Neural crest cell (in vitro differentiated cells): Measurements from ENCODE around the gene CSTF2T. TPM values are rescaled to one million over a fixed set of nuclear protein-coding genes. Genes with fewer than 3 reads are reported as not detected.
A peak's percentile ranks its signal among the peaks of the same experiment; 100 is the strongest.
"Not testable (repeated sequence)": the region's sequence is repeated elsewhere in the genome, so short reads cannot be mapped to it uniquely, and the experiment has no call there.

Experiments
- DNase-seq: peaks from one replicate; pipeline ENCODE4 v3.0.0; 2021; ENCODE audit warnings: low read depth, mixed read lengths, low spot score
- H3K27ac Mint-ChIP-seq: one replicate; pipeline ENCODE4 v1.8.0; 2021; ENCODE audit warnings: mild to moderate bottlenecking, mixed read lengths; ENCODE audit not compliant: unreplicated experiment
- H3K27me3 Mint-ChIP-seq: 2 replicates; pipeline ENCODE4 v1.8.0; 2021; ENCODE audit warnings: low read depth, mild to moderate bottlenecking, mixed read lengths
- H3K36me3 Mint-ChIP-seq: 2 replicates; pipeline ENCODE4 v1.8.0; 2021; ENCODE audit warnings: low read depth, mild to moderate bottlenecking, mixed read lengths
- H3K4me1 Mint-ChIP-seq: 2 replicates; pipeline ENCODE4 v1.8.0; 2021; ENCODE audit warnings: mixed read lengths
- H3K4me3 Mint-ChIP-seq: one replicate; pipeline ENCODE4 v1.8.0; 2021; ENCODE audit warnings: mild to moderate bottlenecking, mixed read lengths
- H3K9me3 Mint-ChIP-seq: 2 replicates; pipeline ENCODE4 v1.8.0; 2021; ENCODE audit warnings: mixed read lengths
- total RNA-seq: library from RNA; stranded (reverse); gene quantifications from 2 replicates; pipeline ENCODE4 v1.2.1, GENCODE V29; 2021
- TF ChIP-seq, protein P1 (sequence below): fragments of 200-600 bp; sonication (generic); conservative IDR thresholded peaks from 2 replicates; pipeline ENCODE4 v1.5.0; 2021; ENCODE audit warnings: antibody characterized with exemption, mild to moderate bottlenecking

Gene CSTF2T
- total RNA-seq, 1 donor from 2014 or later, result 34.0 TPM

DNA sequence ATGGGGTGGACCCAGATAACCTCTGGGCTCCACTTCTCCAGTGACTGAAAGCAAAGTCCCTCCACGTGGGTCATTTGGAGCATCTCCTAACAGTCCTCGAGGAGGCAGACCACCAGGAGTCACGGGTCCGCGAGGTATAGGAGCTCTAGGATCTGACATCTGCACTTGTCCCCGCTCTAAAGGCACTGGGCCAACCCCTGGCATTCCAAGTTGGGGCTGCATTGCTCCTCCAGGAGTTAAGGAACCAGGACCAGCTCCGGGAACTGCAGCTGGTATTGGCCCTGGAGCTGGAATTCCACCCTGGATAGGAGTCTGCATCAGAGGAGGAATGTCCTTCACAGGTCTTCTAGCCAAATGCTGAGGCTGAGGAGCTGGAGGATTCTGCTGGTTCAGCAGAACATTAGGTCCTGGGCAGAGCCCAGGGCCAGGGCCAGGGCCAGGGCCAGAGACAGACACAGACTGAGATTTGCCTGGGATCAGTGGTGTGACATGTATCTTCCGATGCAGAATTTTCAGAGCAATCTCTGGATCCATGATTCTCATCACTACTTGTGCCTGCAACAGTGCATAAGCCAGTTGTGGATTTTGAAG is 827 bp downstream of the CSTF2T start:
- Mint-ChIP-seq H3K27me3 (no peaks in the 10 kb centered on the region), H3K36me3 (peaks cover 15% of the 10 kb centered on the region), H3K9me3 (no peaks in the 10 kb centered on the region), H3K27ac (peak overlapping the region; percentile 100), H3K4me1 (peaks cover 44% of the 10 kb centered on the region), H3K4me3 (peak overlapping the region; percentile 98)
- no peak for DNase-seq
- TF ChIP-seq, protein P1, sequence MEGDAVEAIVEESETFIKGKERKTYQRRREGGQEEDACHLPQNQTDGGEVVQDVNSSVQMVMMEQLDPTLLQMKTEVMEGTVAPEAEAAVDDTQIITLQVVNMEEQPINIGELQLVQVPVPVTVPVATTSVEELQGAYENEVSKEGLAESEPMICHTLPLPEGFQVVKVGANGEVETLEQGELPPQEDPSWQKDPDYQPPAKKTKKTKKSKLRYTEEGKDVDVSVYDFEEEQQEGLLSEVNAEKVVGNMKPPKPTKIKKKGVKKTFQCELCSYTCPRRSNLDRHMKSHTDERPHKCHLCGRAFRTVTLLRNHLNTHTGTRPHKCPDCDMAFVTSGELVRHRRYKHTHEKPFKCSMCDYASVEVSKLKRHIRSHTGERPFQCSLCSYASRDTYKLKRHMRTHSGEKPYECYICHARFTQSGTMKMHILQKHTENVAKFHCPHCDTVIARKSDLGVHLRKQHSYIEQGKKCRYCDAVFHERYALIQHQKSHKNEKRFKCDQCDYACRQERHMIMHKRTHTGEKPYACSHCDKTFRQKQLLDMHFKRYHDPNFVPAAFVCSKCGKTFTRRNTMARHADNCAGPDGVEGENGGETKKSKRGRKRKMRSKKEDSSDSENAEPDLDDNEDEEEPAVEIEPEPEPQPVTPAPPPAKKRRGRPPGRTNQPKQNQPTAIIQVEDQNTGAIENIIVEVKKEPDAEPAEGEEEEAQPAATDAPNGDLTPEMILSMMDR, result no peak

DNA sequence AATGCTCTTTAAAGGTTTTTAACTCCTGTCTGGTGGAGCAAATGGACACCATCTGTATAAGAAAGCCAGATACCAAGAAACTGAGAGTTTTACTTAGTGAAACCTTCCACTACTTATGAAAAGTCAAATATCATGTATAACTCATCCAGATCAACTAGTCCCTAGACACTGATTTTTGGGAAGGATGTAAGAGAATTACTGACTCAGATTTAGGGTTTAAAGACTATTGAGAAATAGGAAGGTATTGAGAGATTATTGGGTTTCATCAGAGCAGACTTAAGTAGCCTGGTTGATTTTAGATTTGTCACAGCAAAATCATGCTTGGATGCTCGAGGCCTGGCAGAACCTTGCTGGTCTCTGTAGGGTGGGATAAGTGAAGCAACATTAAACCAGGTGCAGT is 3.1 kb downstream of the CSTF2T start:
- TF ChIP-seq, protein P1, result no peak
- Mint-ChIP-seq H3K36me3 (peaks cover 15% of the 10 kb centered on the region), H3K27me3 (no peaks in the 10 kb centered on the region), H3K4me3 (peak overlapping the region; percentile 65), H3K27ac (no peak overlapping the region), H3K9me3 (no peaks in the 10 kb centered on the region), H3K4me1 (peaks cover 44% of the 10 kb centered on the region)
- DNase-seq, result no peak

DNA sequence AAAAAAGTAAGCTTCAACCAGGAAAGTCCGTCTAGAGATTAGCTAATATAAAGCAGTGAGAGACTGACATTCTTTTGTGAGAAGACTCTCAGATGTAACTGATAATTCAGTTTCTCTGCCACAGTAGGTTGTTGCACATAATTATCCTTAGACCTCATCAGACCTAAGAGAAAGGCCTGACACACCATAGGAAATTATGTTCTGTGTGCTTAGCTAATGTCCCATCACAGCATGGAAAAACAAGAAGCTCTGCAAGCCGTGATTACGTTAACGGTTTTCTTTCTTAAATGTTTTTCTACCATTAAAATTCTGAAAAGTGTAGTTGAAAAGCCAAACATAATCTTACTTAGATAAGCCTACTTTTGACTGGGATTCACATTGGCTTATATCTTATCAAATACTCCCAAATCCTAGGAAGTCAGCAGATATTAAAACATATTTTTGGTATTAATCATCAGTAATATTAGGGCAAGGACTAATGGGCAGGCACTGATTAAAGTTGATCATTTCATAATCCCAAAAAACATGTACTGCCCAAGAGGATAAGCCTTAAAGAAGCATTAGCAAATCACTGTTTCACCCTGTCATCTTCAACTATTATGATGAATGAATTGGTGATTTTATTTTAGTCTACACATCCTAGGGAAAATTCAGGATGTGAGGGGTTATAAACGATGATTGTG is 5.2 kb downstream of the CSTF2T start:
- TF ChIP-seq, protein P1, result no peak
- DNase-seq, result no peak
- Mint-ChIP-seq H3K9me3 (peaks cover 8% of the 10 kb centered on the region), H3K36me3 (peaks cover 17% of the 10 kb centered on the region), H3K27ac (no peak overlapping the region), H3K4me3 (no peak overlapping the region), H3K27me3 (no peaks in the 10 kb centered on the region), H3K4me1 (peaks cover 37% of the 10 kb centered on the region)

DNA sequence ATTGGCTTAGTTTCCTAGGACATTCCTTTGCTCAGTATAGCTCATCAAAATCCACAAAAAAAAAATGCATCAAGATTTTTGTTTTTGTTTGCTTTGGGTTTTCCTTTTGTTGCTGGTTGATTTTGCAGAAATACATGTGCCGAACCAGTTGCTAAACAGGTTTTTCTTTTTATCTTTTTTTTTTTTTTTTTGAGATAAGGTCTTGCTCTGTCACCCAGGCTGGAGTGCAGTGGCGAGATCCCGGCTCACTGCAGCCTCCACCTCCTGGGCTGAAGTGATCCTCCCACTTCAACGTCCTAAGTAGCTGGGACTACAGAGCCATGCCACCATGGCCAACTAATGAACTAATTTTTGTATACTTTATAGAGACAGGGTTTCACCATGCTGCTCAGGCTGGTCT is 8.3 kb downstream of the CSTF2T start:
- TF ChIP-seq, protein P1, result no peak
- Mint-ChIP-seq H3K36me3 (peaks cover 4% of the 10 kb centered on the region), H3K27ac (no peak overlapping the region), H3K4me1 (peaks cover 11% of the 10 kb centered on the region), H3K27me3 (no peaks in the 10 kb centered on the region), H3K4me3 (no peak overlapping the region), H3K9me3 (peaks cover 11% of the 10 kb centered on the region)
- no peak for DNase-seq

DNA sequence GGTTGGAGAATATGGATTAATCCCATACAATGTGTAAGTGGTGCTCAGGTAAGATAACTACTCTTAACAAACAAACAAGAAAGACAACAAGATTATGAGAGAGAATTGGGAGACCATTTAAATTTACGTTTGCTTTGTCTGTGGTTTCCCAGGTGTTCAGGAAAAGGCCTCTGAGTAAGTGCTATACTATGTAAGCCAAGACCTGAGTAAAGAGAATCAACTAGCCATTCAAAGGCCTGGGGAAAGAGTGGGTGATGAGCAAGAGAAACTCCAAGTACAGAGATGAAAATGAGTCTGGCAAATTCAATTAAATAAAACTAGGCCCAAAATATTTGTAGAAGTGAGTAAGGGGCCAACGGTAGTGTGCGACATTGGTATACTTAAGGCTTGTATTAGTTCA is 9.9 kb downstream of the CSTF2T start:
- no peak overlapping the region for H3K4me3 Mint-ChIP-seq
- DNase-seq, result no peak
- H3K27me3 Mint-ChIP-seq, result no peaks in the 10 kb centered on the region
- no peaks in the 10 kb centered on the region for H3K4me1 Mint-ChIP-seq
- peaks cover 11% of the 10 kb centered on the region for H3K9me3 Mint-ChIP-seq
- TF ChIP-seq, protein P1, result no peak
- H3K27ac Mint-ChIP-seq, result no peak overlapping the region
- H3K36me3 Mint-ChIP-seq, result peaks cover 4% of the 10 kb centered on the region

DNA sequence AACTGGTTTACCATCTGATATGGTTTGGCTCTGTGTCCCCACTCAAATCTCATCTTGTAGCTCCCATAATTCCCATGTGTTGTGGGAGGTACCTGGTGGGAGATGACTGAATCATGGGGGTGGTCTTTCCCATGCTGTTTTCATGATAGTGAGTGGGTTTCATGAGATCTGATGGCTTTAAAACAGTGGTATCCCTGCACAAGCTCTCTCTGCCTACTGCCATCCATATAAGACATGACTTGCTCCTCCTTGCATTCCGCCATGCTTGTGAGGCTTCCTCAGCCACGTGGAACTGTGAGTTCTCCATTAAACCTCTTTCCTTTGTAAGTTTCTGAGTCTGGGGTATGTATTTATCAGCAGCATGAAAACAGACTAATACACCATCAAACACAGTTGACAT is 10.6 kb downstream of the CSTF2T start:
- DNase-seq, H3K27ac Mint-ChIP-seq, H3K4me1 Mint-ChIP-seq, H3K27me3 Mint-ChIP-seq, H3K4me3 Mint-ChIP-seq, H3K36me3 Mint-ChIP-seq: not testable (repeated sequence)
- peaks cover 11% of the 10 kb centered on the region for H3K9me3 Mint-ChIP-seq
